Coronary artery (tissue), 2 donors: Measurements from ENCODE around the gene ZC3H12D.
"Not testable (repeated sequence)": the region's sequence is repeated elsewhere in the genome, so short reads cannot be mapped to it uniquely, and the experiment has no call there.

Experiments
- DNase-seq: peaks from one replicate; pipeline ENCODE4 v3.0.0-alpha.2; 2017; ENCODE audit warnings: low spot score
- H3K27ac ChIP-seq, 2 donors: fragments of 200-600 bp; sonication (generic); one replicate each; pipeline ENCODE4 v1.5.1; 2016 to 2019
- H3K4me3 ChIP-seq: fragments of 200-600 bp; sonication (generic); 2 replicates; pipeline ENCODE4 v1.5.1; 2016; ENCODE audit warnings: mild to moderate bottlenecking, moderate library complexity
- CTCF ChIP-seq: fragments of 200-600 bp; sonication (generic); IDR thresholded peaks from one replicate; pipeline ENCODE4 v1.5.1; 2019; ENCODE audit warnings: antibody characterized with exemption

ZC3H12D gene

GRCh38 chr6:149503872-149504271 lies 19.1 kb upstream of the ZC3H12D start:
- DNase-seq = no peak
- Histone ChIP-seq H3K4me3 (no peak overlapping the region), H3K27ac (no peak overlapping the region)
- TF ChIP-seq CTCF = no peak

DNA sequence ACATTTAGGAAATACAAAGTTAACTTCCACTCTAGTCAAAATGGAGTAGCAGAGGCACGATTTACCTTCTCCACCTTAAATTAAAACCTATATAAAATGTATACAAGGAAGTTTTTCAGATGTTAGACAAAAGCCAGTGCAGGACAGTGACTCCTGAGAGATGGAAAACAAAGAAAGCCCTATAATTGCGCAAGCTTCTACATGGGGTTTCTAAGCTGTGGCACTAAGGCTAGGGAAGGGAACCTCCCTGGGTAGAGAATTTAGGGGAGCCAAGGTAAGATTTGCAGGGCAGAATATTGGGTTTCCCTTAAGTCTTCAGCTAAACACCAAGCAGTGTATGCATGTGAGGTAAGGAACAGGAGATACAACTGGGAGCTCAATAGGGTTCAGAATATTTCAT lies 18.5 kb upstream of the ZC3H12D start:
- Histone ChIP-seq H3K4me3 (no peak overlapping the region), H3K27ac (no peak overlapping the region)
- DNase-seq = no peak
- TF ChIP-seq CTCF = no peak

GRCh38 chr6:149501768-149502167 lies 17.0 kb upstream of the ZC3H12D start:
- H3K27ac ChIP-seq = no peak overlapping the region
- TF ChIP-seq CTCF = no peak
- no peak overlapping the region for H3K4me3 ChIP-seq
- DNase-seq = no peak

- no peak for TF ChIP-seq CTCF
- DNase-seq = no peak
- Histone ChIP-seq H3K4me3 (no peak overlapping the region), H3K27ac (no peak overlapping the region)
These were observed 16.4 kb upstream of the ZC3H12D start for GRCh38 chr6:149501201-149501600.

DNA sequence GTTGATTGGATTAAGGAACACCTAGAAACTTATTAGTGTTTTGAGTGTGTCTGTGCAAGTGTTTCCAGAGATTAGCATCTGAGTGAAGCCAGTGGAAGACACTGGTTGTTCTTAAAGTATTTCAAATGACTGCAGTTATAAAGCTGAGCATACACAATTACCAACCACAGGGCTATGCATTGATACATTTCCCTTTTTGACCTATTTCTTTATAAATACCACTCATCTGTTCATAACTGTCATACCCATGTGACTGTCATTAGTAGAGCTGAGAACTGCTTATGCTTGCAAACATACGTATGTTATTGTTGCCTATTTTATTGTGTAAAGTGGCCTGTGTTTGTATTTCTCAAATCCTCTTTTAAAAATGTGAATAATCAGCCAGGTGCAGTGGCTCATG lies 15.3 kb upstream of the ZC3H12D start:
- no peak for DNase-seq
- TF ChIP-seq CTCF = no peak
- Histone ChIP-seq H3K4me3 (no peak overlapping the region), H3K27ac (no peak overlapping the region)

DNA sequence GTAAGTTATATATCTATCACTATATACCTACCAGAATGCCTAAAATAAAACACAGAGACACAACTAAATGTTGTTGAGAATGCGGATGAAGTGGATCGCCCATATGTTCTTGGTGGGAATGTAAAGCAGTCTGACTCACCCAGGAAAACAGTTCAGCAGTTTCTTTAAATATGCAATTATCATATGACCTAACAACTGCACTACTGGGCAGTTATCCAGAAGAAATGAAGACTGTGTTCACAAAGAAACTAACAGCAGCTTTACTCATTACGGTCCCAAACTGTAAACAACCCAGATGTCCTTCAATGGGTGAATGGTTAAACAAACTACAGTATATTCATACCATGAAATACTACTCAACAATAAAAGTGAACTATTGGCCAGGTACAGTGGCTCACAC lies 14.3 kb upstream of the ZC3H12D start:
- H3K27ac ChIP-seq = peak overlapping the region in 1 of 2 donors; percentile 7
- no peak for DNase-seq
- no peak for TF ChIP-seq CTCF
- no peak overlapping the region for H3K4me3 ChIP-seq

- no peak for TF ChIP-seq CTCF
- H3K27ac ChIP-seq = no peak overlapping the region
- no peak overlapping the region for H3K4me3 ChIP-seq
- DNase-seq = no peak
These were observed 12.6 kb upstream of the ZC3H12D start for GRCh38 chr6:149497365-149497764.

DNA sequence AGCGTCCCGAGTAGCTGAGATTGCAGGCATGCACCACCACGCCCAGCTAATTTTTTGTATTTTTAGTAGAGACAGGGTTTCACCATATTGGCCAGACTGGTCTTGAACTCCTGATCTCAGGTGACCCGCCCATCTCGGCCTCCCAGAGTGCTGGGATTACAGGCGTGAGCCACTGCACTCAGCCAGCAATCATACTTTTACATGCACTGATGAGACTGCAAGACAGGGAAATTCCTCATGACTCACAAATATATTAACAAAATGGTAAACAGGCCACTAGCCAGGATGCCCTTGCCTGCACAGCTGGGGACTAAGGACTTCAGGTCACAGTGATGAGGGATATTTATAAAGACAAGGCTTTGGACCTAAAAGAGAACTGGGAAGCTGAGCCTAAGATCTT lies 11.8 kb upstream of the ZC3H12D start:
- not testable (repeated sequence) for H3K4me3 ChIP-seq, H3K27ac ChIP-seq, DNase-seq

GRCh38 chr6:149495349-149496016 lies 10.7 kb upstream of the ZC3H12D start:
- not testable (repeated sequence) for H3K4me3 ChIP-seq, DNase-seq, H3K27ac ChIP-seq

GRCh38 chr6:149494810-149495209 lies 10.0 kb upstream of the ZC3H12D start:
- not testable (repeated sequence) for DNase-seq, H3K27ac ChIP-seq, H3K4me3 ChIP-seq
